ENCODE data around the gene GOLGA6L22.
"Not testable (repeated sequence)": the region's sequence is repeated elsewhere in the genome, so short reads cannot be mapped to it uniquely, and the experiment has no call there.

GOLGA6L22 gene

DNA sequence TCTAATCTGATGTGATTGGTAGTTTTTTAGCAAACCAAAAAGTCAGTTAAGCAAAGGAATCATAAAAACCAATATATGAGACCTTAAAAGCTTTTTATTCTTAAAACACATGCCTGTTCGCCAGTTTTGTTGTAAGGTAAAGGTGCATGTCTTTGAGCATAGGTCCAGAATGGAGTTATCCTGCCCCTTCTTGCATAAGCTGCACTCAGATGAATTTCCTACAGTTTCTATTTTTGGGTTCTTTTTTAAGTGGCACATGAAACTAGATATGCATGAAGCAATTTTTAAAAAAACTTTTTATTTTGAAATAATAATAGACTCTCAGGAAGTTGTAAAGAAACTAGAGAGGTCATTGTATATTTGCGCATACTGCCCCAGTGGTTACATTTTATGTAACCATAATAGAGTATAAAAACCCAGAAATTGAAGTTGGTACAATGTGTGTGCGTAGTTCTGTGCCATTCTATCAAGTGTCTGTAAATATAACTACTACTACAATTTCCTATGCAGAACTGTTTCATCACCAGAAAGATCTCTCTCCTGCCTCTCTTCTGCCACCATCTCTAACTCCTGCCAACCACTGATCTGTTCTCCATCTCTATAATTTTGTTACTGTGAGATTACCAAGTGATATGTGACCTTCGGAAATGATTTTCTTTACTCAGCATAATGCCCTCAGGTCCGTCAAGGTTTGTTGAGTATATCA is 39.7 kb downstream of the GOLGA6L22 start:
- not testable (repeated sequence) for H3K36me3 ChIP-seq (ENCODE audit: control insufficient read depth, insufficient read depth, low read length); H3K27ac ChIP-seq (ENCODE audit: insufficient read depth, low read depth, low read length, poor library complexity, severe bottlenecking); H3K4me3 ChIP-seq (ENCODE audit: insufficient read depth, low read depth, low read length); H3K27me3 ChIP-seq (ENCODE audit: control insufficient read depth, insufficient read depth, low read length, poor library complexity, severe bottlenecking); H3K9me3 ChIP-seq (ENCODE audit: control insufficient read depth, low read length); H3K4me1 ChIP-seq (ENCODE audit: control insufficient read depth, insufficient read depth, low read length)
- WGBS, 2 experiments: no CpG with 5 or more reads among the region's 5 CpGs

DNA sequence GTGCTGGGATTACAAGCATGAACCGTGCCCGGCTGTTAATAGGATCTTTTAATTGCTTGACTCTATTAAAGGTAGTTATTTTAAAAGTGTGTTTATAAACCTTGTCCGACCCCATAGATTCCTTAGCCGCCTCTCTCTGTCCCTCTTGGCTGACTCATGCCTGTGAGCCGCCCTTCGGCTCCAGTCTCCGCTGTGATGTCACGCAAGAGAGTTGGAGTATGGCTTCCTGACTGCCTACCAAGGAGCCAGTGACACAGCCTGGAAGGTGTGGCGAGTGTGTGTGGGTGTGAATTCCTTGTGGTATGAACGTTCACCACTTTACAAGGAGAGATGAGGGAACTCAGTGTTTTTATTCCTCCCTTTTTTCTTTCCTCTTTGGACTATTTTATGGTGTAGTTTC is 43.6 kb downstream of the GOLGA6L22 start:
- H3K4me1 ChIP-seq (ENCODE audit: control insufficient read depth, insufficient read depth, low read length); H3K27me3 ChIP-seq (ENCODE audit: control insufficient read depth, insufficient read depth, low read length, poor library complexity, severe bottlenecking); H3K4me3 ChIP-seq (ENCODE audit: insufficient read depth, low read depth, low read length); H3K36me3 ChIP-seq (ENCODE audit: control insufficient read depth, insufficient read depth, low read length); H3K9me3 ChIP-seq (ENCODE audit: control insufficient read depth, low read length); H3K27ac ChIP-seq (ENCODE audit: insufficient read depth, low read depth, low read length, poor library complexity, severe bottlenecking): not testable (repeated sequence)
- no CpG with 5 or more reads among the region's 10 CpGs for WGBS, 2 experiments

DNA sequence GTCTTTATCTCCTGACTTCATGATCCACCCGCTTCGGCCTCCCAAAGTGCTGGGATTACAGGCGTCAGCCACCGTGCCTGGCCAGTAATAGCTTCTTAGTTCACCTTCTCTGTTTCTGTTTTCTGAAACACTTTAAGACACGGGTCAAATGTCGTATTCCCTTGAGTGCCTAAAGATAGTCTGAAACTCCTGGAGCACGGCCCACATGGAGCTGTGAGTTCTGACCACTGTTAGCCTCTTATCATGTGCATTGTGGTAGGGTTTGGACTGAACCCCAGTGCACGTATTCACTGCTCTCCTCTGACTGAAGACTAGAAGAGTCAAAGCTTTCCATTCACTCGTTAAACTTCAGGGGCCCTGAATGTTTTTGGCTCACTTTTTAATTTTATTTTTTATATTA is 48.3 kb downstream of the GOLGA6L22 start:
- H3K9me3 ChIP-seq (ENCODE audit: control insufficient read depth, low read length); H3K4me3 ChIP-seq (ENCODE audit: insufficient read depth, low read depth, low read length); H3K4me1 ChIP-seq (ENCODE audit: control insufficient read depth, insufficient read depth, low read length); H3K36me3 ChIP-seq (ENCODE audit: control insufficient read depth, insufficient read depth, low read length); H3K27me3 ChIP-seq (ENCODE audit: control insufficient read depth, insufficient read depth, low read length, poor library complexity, severe bottlenecking); H3K27ac ChIP-seq (ENCODE audit: insufficient read depth, low read depth, low read length, poor library complexity, severe bottlenecking): not testable (repeated sequence)
- WGBS, 2 experiments: no CpG with 5 or more reads among the region's 9 CpGs

DNA sequence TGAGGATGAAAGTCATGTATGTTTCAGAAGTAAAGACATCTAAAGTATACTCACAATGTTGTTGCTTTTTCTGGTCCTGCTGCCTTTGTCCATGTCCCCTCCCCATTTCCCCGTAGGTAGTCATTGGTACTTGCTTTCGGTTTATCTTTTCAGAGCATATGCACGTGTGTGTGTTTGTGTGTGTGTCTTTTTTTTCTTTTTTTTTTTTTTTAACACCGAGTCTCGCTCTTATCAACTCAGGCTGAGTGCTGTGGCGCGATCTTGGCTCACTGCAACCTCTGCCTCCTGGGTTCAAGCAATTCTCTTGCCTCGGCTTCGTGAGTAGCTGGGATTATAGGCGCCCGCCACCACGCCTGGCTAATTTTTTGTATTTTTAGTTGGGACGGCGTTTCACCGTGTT is 57.4 kb downstream of the GOLGA6L22 start:
- H3K27me3 ChIP-seq (ENCODE audit: control insufficient read depth, insufficient read depth, low read length, poor library complexity, severe bottlenecking); H3K4me3 ChIP-seq (ENCODE audit: insufficient read depth, low read depth, low read length); H3K9me3 ChIP-seq (ENCODE audit: control insufficient read depth, low read length); H3K36me3 ChIP-seq (ENCODE audit: control insufficient read depth, insufficient read depth, low read length); H3K4me1 ChIP-seq (ENCODE audit: control insufficient read depth, insufficient read depth, low read length); H3K27ac ChIP-seq (ENCODE audit: insufficient read depth, low read depth, low read length, poor library complexity, severe bottlenecking): not testable (repeated sequence)
- no CpG with 5 or more reads among the region's 15 CpGs for WGBS, 2 experiments

All from ectodermal cell (in vitro differentiated cells).